Central memory CD8-positive, alpha-beta T cell (primary cell): ENCODE measurements around the gene ACO2.
"Not testable (repeated sequence)": the region's sequence is repeated elsewhere in the genome, so short reads cannot be mapped to it uniquely, and the experiment has no call there.

Experiments used
- ATAC-seq: fragments of 150-1000 bp; cut with Tn5 transposase; replicated peaks from 2 replicates; pipeline ENCODE4 v1.10.0; 2022; ENCODE audit warnings: mild to moderate bottlenecking, moderate FRiP score, moderate number of reproducible peaks; ENCODE audit not compliant: poor library complexity, severe bottlenecking; ENCODE audit errors: extremely low read depth
- DNase-seq, 2 donors: peaks; one replicate each; pipeline ENCODE4 v3.0.0; 2021; ENCODE audit warnings: low spot score in 2 of 2
- H3K27ac Mint-ChIP-seq: one replicate; pipeline ENCODE4 v1.8.0; 2022; ENCODE audit warnings: low read depth, mild to moderate bottlenecking, moderate library complexity, mixed read lengths
- H3K27me3 Mint-ChIP-seq: one replicate; pipeline ENCODE4 v1.8.0; 2022; ENCODE audit warnings: mixed read lengths
- H3K36me3 Mint-ChIP-seq: one replicate; pipeline ENCODE4 v1.8.0; 2022; ENCODE audit warnings: mild to moderate bottlenecking, moderate library complexity, mixed read lengths; ENCODE audit not compliant: insufficient read depth
- H3K4me1 Mint-ChIP-seq: one replicate; pipeline ENCODE4 v1.8.0; 2022; ENCODE audit warnings: mixed read lengths
- H3K4me3 Mint-ChIP-seq: one replicate; pipeline ENCODE4 v1.8.0; 2022; ENCODE audit warnings: mild to moderate bottlenecking, moderate library complexity, mixed read lengths
- H3K9me3 Mint-ChIP-seq: one replicate; pipeline ENCODE4 v1.8.0; 2022; ENCODE audit warnings: mixed read lengths

Gene ACO2

GRCh38 chr22:41551877-41552582 lies 83.1 kb downstream of the ACO2 start:
- ATAC-seq (no peak), DNase-seq (no peak)
- H3K9me3 Mint-ChIP-seq, result no peaks in the 10 kb centered on the region
- no peak overlapping the region for H3K27ac Mint-ChIP-seq
- peaks cover 23% of the 10 kb centered on the region for H3K27me3 Mint-ChIP-seq
- H3K4me1 Mint-ChIP-seq, result no peaks in the 10 kb centered on the region
- H3K36me3 Mint-ChIP-seq, result peaks cover 6% of the 10 kb centered on the region
- H3K4me3 Mint-ChIP-seq, result no peak overlapping the region

GRCh38 chr22:41555325-41555982 lies 86.5 kb downstream of the ACO2 start:
- no peak for ATAC-seq
- Mint-ChIP-seq H3K27me3 (peaks cover 40% of the 10 kb centered on the region), H3K4me3 (no peak overlapping the region), H3K27ac (no peak overlapping the region), H3K36me3 (peaks cover 1% of the 10 kb centered on the region), H3K9me3 (no peaks in the 10 kb centered on the region), H3K4me1 (no peaks in the 10 kb centered on the region)
- no peak for DNase-seq

DNA sequence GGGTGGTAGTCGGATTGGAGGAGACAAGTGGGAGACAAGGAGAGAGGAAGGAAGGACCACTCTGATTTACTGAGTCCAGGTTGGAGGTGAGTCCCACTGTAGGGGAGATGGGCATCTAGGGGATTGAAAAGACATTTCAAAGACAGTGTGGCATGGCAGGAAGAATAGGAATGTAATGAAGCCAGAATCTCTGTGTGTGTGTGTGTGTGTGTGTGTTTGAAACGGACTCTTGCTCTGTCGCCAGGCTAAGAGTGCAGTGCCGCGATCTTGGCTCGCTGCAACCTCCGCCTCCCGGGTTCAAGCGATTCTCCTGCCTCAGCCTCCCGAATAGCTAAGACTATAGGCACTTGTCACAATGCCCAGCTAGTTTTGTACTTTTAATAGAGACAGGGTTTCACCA lies 87.6 kb downstream of the ACO2 start:
- H3K27ac Mint-ChIP-seq, result no peak overlapping the region
- peaks cover 1% of the 10 kb centered on the region for H3K36me3 Mint-ChIP-seq
- H3K27me3 Mint-ChIP-seq, result peaks cover 50% of the 10 kb centered on the region
- no peak for ATAC-seq
- no peak for DNase-seq
- H3K4me3 Mint-ChIP-seq, result no peak overlapping the region
- no peaks in the 10 kb centered on the region for H3K9me3 Mint-ChIP-seq
- no peaks in the 10 kb centered on the region for H3K4me1 Mint-ChIP-seq

GRCh38 chr22:41557401-41558240 lies 88.7 kb downstream of the ACO2 start:
- Mint-ChIP-seq H3K9me3 (no peaks in the 10 kb centered on the region), H3K4me3 (no peak overlapping the region), H3K36me3 (peaks cover 1% of the 10 kb centered on the region), H3K4me1 (no peaks in the 10 kb centered on the region), H3K27me3 (peaks cover 50% of the 10 kb centered on the region), H3K27ac (no peak overlapping the region)
- DNase-seq (no peak), ATAC-seq (no peak)

DNA sequence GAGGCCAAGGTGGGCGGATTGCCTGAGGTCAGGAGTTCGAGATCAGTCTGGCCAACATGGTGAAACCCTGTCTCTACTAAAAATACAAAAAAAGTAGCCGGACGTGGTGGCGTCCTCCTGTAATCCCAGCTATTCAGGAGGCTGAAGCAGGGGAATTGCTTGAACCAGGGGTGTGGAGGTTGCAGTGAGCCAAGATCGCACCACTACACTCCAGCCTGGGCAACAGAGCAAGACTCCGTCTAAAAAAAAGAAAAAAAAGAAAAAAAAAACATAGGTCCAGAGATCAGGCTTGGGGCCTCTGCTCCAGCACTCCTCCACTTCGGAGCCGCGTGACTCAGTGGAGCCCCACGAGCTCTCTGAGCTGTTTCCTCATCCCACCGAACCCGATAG lies 89.3 kb downstream of the ACO2 start:
- H3K36me3 Mint-ChIP-seq, H3K4me1 Mint-ChIP-seq, ATAC-seq, H3K27ac Mint-ChIP-seq, DNase-seq, H3K9me3 Mint-ChIP-seq, H3K4me3 Mint-ChIP-seq: not testable (repeated sequence)
- peaks cover 46% of the 10 kb centered on the region for H3K27me3 Mint-ChIP-seq

GRCh38 chr22:41560095-41560471 lies 91.2 kb downstream of the ACO2 start:
- ATAC-seq (no peak), DNase-seq (no peak)
- Mint-ChIP-seq H3K4me3 (no peak overlapping the region), H3K4me1 (no peaks in the 10 kb centered on the region), H3K27me3 (peaks cover 39% of the 10 kb centered on the region), H3K9me3 (no peaks in the 10 kb centered on the region), H3K27ac (no peak overlapping the region), H3K36me3 (peaks cover 1% of the 10 kb centered on the region)

DNA sequence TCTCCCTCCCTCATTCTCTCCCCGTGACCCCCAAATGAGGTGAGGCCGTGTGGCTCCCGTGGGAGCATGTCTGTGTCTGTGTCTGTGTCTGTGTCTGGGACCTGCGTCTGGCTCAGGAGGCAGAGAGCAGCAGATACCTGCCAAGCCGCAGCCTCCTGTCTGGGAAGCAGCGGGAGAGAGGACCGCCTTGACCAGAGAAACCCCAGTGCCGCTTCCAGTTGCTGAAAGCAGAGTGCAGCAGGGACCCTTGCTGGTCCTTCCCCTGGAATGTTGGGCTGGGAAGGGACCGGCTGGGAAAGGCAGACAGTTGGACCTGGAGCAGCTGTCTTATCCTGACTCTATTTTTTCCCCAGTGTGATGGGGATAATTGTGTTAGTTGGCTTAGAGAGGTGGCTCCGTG lies 92.4 kb downstream of the ACO2 start:
- H3K27me3 Mint-ChIP-seq, result peaks cover 33% of the 10 kb centered on the region

DNA sequence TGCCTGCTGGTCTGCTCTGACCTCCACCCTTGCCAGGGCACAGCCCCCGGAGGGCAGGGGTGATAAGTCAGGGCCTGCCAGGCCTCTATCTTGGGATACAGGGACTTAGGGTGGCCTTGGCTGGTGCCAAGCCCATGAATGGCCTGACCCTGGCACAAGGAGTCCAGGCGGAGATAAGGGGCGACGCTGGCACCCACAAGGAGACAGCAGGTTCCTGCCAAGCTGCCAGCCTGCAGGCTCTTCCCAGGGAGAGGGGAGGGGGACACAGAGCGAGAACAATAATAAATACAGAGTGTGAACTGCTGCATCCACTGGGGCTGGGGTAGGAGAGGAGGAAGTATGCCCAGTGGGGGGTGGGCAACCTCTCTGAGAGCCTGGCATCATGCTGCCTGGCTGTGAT lies 92.9 kb downstream of the ACO2 start:
- H3K27ac Mint-ChIP-seq, result no peak overlapping the region
- no peak for ATAC-seq
- no peak for DNase-seq
- H3K27me3 Mint-ChIP-seq, result peaks cover 29% of the 10 kb centered on the region
- no peaks in the 10 kb centered on the region for H3K36me3 Mint-ChIP-seq
- H3K9me3 Mint-ChIP-seq, result no peaks in the 10 kb centered on the region
- no peak overlapping the region for H3K4me3 Mint-ChIP-seq
- H3K4me1 Mint-ChIP-seq, result no peaks in the 10 kb centered on the region

More for the DNA sequence above, 92.4 kb downstream of the ACO2 start:
- ATAC-seq (no peak), DNase-seq (no peak)
- no peaks in the 10 kb centered on the region for H3K36me3 Mint-ChIP-seq
- H3K9me3 Mint-ChIP-seq, result no peaks in the 10 kb centered on the region
- H3K4me3 Mint-ChIP-seq, result no peak overlapping the region
- no peak overlapping the region for H3K27ac Mint-ChIP-seq
- no peaks in the 10 kb centered on the region for H3K4me1 Mint-ChIP-seq

- H3K4me3 Mint-ChIP-seq, result no peak overlapping the region
- H3K27ac Mint-ChIP-seq, result no peak overlapping the region
Measured at GRCh38 chr22:41562461-41562860, 93.5 kb downstream of the ACO2 start.

GRCh38 chr22:41563051-41563711 lies 94.3 kb downstream of the ACO2 start:
- ATAC-seq, result no peak
- Mint-ChIP-seq H3K36me3 (no peaks in the 10 kb centered on the region), H3K4me3 (no peak overlapping the region), H3K4me1 (no peaks in the 10 kb centered on the region), H3K27me3 (peaks cover 17% of the 10 kb centered on the region), H3K27ac (no peak overlapping the region), H3K9me3 (no peaks in the 10 kb centered on the region)
- no peak for DNase-seq

More at GRCh38 chr22:41562461-41562860, 93.5 kb downstream of the ACO2 start:
- no peak for DNase-seq
- H3K27me3 Mint-ChIP-seq, result peaks cover 24% of the 10 kb centered on the region
- H3K36me3 Mint-ChIP-seq, result no peaks in the 10 kb centered on the region
- H3K9me3 Mint-ChIP-seq, result no peaks in the 10 kb centered on the region
- no peaks in the 10 kb centered on the region for H3K4me1 Mint-ChIP-seq
- ATAC-seq, result no peak

- H3K36me3 Mint-ChIP-seq, result no peaks in the 10 kb centered on the region
- H3K4me3 Mint-ChIP-seq, result no peak overlapping the region
- H3K27me3 Mint-ChIP-seq, result peaks cover 17% of the 10 kb centered on the region
- ATAC-seq (no peak), DNase-seq (no peak)
- no peak overlapping the region for H3K27ac Mint-ChIP-seq
- H3K9me3 Mint-ChIP-seq, result no peaks in the 10 kb centered on the region
- H3K4me1 Mint-ChIP-seq, result no peaks in the 10 kb centered on the region
Measured at GRCh38 chr22:41564563-41564962, 95.6 kb downstream of the ACO2 start.

DNA sequence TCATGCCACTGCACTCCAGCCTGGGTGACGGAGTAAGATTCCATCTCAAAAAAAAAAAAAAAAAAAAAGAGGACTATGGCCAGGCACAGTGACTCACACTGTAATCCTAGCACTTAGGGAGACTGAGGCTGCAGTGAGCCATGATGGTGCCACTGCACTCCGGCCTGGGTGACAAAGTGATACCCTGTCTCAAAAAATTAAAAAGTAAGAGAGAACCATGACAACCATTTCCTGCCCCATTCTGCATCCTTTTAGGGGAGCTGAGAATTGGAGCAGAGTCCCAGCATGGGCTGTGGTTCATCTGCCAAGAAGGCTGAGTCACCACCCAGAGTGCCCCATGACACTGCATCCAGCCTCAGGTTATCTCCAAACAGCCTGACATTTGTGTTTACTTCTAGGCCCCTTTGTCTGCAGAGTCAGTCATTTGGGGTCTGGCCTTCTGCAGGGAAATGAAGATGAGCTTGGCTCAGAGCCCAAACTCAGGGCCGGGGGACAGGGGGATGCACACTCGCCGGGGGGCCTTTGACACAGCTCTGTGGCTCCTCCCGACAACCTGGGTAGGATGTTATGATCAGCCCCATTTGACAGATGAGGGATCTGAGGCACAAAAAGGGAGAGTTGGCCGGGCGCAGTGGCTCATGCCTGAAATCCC lies 96.6 kb downstream of the ACO2 start:
- Mint-ChIP-seq H3K36me3 (no peaks in the 10 kb centered on the region), H3K27me3 (peaks cover 9% of the 10 kb centered on the region), H3K4me1 (no peaks in the 10 kb centered on the region), H3K4me3 (no peak overlapping the region), H3K27ac (no peak overlapping the region), H3K9me3 (no peaks in the 10 kb centered on the region)
- DNase-seq (no peak), ATAC-seq (no peak)
